ENCODE data around the gene ZFC3H1. TPM values are rescaled to one million over a fixed set of nuclear protein-coding genes. Genes with fewer than 3 reads are reported as not detected.

The ZFC3H1 gene
- total RNA-seq, 1 experiment from 2014 or later: 37.1 TPM

DNA sequence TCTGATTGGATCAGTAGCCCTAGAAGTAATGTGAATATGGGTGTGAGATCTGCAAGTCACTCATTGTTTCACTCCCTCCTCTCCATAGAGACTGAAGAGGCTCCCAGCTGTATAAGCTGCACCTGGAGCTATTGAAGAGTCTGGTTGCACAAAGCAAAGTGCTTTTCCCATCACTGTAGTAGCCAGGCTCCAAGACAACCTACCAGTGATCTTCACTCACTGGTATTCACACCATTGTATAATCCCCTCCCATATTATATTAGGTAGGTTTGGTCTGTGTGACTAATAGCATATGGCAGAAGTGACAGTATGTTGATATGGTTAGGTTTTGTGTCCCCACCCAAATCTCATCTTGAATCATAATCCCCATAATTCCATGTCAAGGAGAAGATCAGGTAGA lies 64.4 kb downstream of the ZFC3H1 start:
- Histone ChIP-seq H3K4me2 (ENCODE audit: low read length) (no peak overlapping the region), H3K36me3 (ENCODE audit: control insufficient read depth in 1 of 2, insufficient read depth in 2 of 2, low read length in 2 of 2) (no peaks in the 10 kb centered on the region), H3K4me1 (ENCODE audit: control insufficient read depth in 1 of 2, insufficient read depth in 2 of 2, low read length in 2 of 2) (peaks cover 0 to 4% of the 10 kb centered on the region in 2 experiments; a peak in 1 of 4 replicates), H3K9ac (ENCODE audit: low read length) (no peak overlapping the region), H2AFZ (ENCODE audit: low read depth, low read length, poor library complexity, severe bottlenecking) (no peak overlapping the region), H4K20me1 (ENCODE audit: insufficient read depth) (no peaks in the 10 kb centered on the region), H3K9me3 (ENCODE audit: control insufficient read depth in 1 of 2, insufficient read depth in 1 of 2, low read depth in 1 of 2, low read length in 2 of 2) (no peaks in the 10 kb centered on the region), H3K4me3 (replicated peaks in 1 of 2; ENCODE audit: low read depth in 1 of 2, low read length in 2 of 2) (no peak overlapping the region), H3K27me3 (ENCODE audit: insufficient read depth, low read length) (no peaks in the 10 kb centered on the region), H3K79me2 (ENCODE audit: insufficient read depth, low read length) (no peaks in the 10 kb centered on the region), H3K9me2 (ENCODE audit: insufficient read depth) (no peaks in the 10 kb centered on the region), H3K27ac (ENCODE audit: low read depth, low read length) (no peak overlapping the region)
- no peak for DNase-seq (ENCODE audit: low read depth, low spot score)
- no peak for TF ChIP-seq RAD21 (IDR thresholded peaks at IDR 0.05; ENCODE audit: low read depth)
- no peak for TF ChIP-seq EZH2 (IDR thresholded peaks at IDR 0.05)
- no peak for TF ChIP-seq JUND (IDR thresholded peaks at IDR 0.05)
- no peak for TF ChIP-seq SP1 (IDR thresholded peaks at IDR 0.05; ENCODE audit: low read depth)
- no peak for TF ChIP-seq ZFX (IDR thresholded peaks at IDR 0.05)
- TF ChIP-seq, protein P1, sequence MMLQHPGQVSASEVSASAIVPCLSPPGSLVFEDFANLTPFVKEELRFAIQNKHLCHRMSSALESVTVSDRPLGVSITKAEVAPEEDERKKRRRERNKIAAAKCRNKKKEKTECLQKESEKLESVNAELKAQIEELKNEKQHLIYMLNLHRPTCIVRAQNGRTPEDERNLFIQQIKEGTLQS (IDR thresholded peaks at IDR 0.05): no peak
- no peak for TF ChIP-seq ZNF274 (IDR thresholded peaks at IDR 0.05; ENCODE audit: low read depth, low read length)
- TF ChIP-seq EZH2phosphoT487 (IDR thresholded peaks at IDR 0.05; ENCODE audit: borderline replicate concordance): no peak
- TF ChIP-seq, protein P2, sequence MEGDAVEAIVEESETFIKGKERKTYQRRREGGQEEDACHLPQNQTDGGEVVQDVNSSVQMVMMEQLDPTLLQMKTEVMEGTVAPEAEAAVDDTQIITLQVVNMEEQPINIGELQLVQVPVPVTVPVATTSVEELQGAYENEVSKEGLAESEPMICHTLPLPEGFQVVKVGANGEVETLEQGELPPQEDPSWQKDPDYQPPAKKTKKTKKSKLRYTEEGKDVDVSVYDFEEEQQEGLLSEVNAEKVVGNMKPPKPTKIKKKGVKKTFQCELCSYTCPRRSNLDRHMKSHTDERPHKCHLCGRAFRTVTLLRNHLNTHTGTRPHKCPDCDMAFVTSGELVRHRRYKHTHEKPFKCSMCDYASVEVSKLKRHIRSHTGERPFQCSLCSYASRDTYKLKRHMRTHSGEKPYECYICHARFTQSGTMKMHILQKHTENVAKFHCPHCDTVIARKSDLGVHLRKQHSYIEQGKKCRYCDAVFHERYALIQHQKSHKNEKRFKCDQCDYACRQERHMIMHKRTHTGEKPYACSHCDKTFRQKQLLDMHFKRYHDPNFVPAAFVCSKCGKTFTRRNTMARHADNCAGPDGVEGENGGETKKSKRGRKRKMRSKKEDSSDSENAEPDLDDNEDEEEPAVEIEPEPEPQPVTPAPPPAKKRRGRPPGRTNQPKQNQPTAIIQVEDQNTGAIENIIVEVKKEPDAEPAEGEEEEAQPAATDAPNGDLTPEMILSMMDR (IDR thresholded peaks at IDR 0.05 in 2 of 3, conservative IDR thresholded peaks at IDR 0.05 in 1 of 3; ENCODE audit: borderline replicate concordance in 1 of 3, insufficient read depth in 1 of 3, low read depth in 2 of 3, low read length in 2 of 3): no peak
- no peak for TF ChIP-seq ELF1 (IDR thresholded peaks at IDR 0.05; ENCODE audit: borderline replicate concordance, low read depth)
- TF ChIP-seq SRF (IDR thresholded peaks at IDR 0.05; ENCODE audit: low read depth): no peak
- no peak for TF ChIP-seq CBX3 (IDR thresholded peaks at IDR 0.05; ENCODE audit: low read depth)
- no peak for TF ChIP-seq POLR2AphosphoS5 (IDR thresholded peaks at IDR 0.05; ENCODE audit: low read depth, low read length)
- no peak for TF ChIP-seq FOSL1 (IDR thresholded peaks at IDR 0.05; ENCODE audit: low read depth)
- TF ChIP-seq CEBPB (IDR thresholded peaks at IDR 0.05; ENCODE audit: low read depth): no peak
- TF ChIP-seq POLR2A (IDR thresholded peaks at IDR 0.05; ENCODE audit: borderline replicate concordance, extremely low read depth, insufficient read depth, insufficient read length): no peak
- no peak for ATAC-seq
- ChIA-PET CTCF (no interaction called here), POLR2A (no interaction called here), RAD21 (ENCODE audit: low non-redundant PET in 1 of 2, low total read pairs in 2 of 2, uncharacterized antibody in 2 of 2, unreplicated experiment in 2 of 2) (no interaction called here)
- BruUV-seq (replicated peaks): no TSS peak
- intact Hi-C loops (cut with micrococcal nuclease): no loop called here

Measured in HCT116 (cell line).